A172 (cell line): Measurements from ENCODE around the gene ECHDC1. TPM values are rescaled to one million over a fixed set of nuclear protein-coding genes. Genes with fewer than 3 reads are reported as not detected.
"Not testable (repeated sequence)": the region's sequence is repeated elsewhere in the genome, so short reads cannot be mapped to it uniquely, and the experiment has no call there.

Experiments used
- DNase-seq: peaks from one replicate; pipeline ENCODE4 v3.0.0-alpha.2; 2015; ENCODE audit warnings: low spot score
- total RNA-seq: library from RNA; depleted of rRNA; stranded (reverse); fragments of >200 nt; shearing (Covaris generic); gene quantifications from 2 replicates; pipeline ENCODE4 v1.2.3, GENCODE V29; 2014; rRNA removed

Gene ECHDC1
- 102 and 112 TPM in 2 replicates for total RNA-seq

GRCh38 chr6:127342946-127343808 lies at the start of gene ECHDC1:
TSS of gene ECHDC1 (minus strand) at chr6:127343609. CDS start at chr6:127331028, 12,581 bp downstream.
- peak; percentile 61 for DNase-seq

- DNase-seq = no peak
These were observed 48.9 kb upstream of the ECHDC1 start for GRCh38 chr6:127392301-127392700.

- DNase-seq = no peak
These were observed 47.9 kb upstream of the ECHDC1 start for GRCh38 chr6:127391094-127391953.

GRCh38 chr6:127389706-127390105 lies 46.3 kb upstream of the ECHDC1 start:
- no peak for DNase-seq

GRCh38 chr6:127385668-127386430 lies 42.4 kb upstream of the ECHDC1 start:
- no peak for DNase-seq

GRCh38 chr6:127384848-127385247 lies 41.4 kb upstream of the ECHDC1 start:
- DNase-seq = not testable (repeated sequence)

- DNase-seq = no peak
These were observed 40.6 kb upstream of the ECHDC1 start for GRCh38 chr6:127383988-127384387.

- no peak for DNase-seq
These were observed 39.0 kb upstream of the ECHDC1 start for GRCh38 chr6:127382413-127382812.

GRCh38 chr6:127381384-127381783 lies 38.0 kb upstream of the ECHDC1 start:
- no peak for DNase-seq

- DNase-seq = no peak
These were observed 33.3 kb upstream of the ECHDC1 start for GRCh38 chr6:127376685-127377084.

GRCh38 chr6:127367023-127367375 lies 23.6 kb upstream of the ECHDC1 start:
- peak; percentile 2 for DNase-seq

GRCh38 chr6:127366282-127367022 lies 23.0 kb upstream of the ECHDC1 start:
- peak; percentile 96 for DNase-seq

- DNase-seq = no peak
These were observed 22.5 kb upstream of the ECHDC1 start for GRCh38 chr6:127365874-127366273.

- DNase-seq = no peak
These were observed 9.1 kb upstream of the ECHDC1 start for GRCh38 chr6:127352524-127352923.

- no peak for DNase-seq
These were observed 6.6 kb upstream of the ECHDC1 start for GRCh38 chr6:127349980-127350379.

- DNase-seq = no peak
These were observed 4.7 kb upstream of the ECHDC1 start for GRCh38 chr6:127348028-127348661.

- no peak for DNase-seq
These were observed 3.8 kb upstream of the ECHDC1 start for GRCh38 chr6:127347178-127347577.

- DNase-seq = no peak
These were observed 2.1 kb upstream of the ECHDC1 start for GRCh38 chr6:127345521-127345920.

- DNase-seq = peak; percentile 21
These were observed 625 bp upstream of the ECHDC1 start for GRCh38 chr6:127343809-127344659.
